ENCODE data around the gene PAK4.

DNA sequence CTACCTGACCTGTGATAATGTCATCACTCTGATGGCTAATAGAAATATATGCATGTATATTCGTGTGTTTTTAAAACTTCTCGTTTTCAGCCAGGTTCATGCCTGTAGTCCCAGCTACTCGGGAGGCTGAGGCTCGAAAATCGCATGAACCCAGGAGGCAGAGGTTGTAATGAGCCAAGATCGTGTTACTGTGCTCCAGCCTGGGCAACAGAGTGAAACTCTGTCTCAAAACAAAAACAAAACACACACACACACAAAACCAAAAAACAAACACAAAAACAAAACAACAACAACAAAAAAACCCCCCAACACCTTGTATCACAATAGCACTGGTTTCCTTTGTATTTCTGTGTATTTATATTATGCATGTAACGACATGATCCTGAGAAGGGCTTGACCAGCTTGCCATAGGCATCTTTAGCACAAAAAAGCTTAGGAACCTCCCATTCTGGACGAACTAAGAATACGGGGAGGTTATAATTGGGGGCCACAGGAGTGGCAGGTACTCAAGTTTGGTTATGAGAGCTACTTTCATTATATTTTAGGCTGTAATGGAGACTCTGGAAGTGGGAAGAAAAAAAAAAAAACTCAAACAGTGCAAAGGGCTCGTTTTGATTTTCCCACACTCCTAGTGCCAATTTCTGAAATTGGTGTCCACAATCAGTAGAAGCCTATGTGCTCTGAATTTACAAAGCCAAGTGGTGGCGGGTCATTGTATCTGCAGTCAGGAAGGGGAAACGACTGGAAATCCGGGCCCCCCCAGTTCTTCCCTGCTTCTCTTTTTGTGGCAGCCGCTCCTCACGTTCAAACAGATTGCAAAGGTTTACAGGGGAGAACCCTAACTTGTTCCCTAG lies 42.6 kb upstream of the PAK4 start:
- TF ChIP-seq, protein P1, sequence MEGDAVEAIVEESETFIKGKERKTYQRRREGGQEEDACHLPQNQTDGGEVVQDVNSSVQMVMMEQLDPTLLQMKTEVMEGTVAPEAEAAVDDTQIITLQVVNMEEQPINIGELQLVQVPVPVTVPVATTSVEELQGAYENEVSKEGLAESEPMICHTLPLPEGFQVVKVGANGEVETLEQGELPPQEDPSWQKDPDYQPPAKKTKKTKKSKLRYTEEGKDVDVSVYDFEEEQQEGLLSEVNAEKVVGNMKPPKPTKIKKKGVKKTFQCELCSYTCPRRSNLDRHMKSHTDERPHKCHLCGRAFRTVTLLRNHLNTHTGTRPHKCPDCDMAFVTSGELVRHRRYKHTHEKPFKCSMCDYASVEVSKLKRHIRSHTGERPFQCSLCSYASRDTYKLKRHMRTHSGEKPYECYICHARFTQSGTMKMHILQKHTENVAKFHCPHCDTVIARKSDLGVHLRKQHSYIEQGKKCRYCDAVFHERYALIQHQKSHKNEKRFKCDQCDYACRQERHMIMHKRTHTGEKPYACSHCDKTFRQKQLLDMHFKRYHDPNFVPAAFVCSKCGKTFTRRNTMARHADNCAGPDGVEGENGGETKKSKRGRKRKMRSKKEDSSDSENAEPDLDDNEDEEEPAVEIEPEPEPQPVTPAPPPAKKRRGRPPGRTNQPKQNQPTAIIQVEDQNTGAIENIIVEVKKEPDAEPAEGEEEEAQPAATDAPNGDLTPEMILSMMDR (IDR thresholded peaks at IDR 0.05), result no peak
- TF ChIP-seq POLR2AphosphoS5 (IDR thresholded peaks at IDR 0.05; ENCODE audit: insufficient read depth in 1 of 2, low read depth in 1 of 2), result no peak
- no peak for TF ChIP-seq POLR2A (IDR thresholded peaks at IDR 0.05)

Data from vagina (tissue), 2 donors.